Fibroblast of villous mesenchyme (primary cell): Measurements from ENCODE around the gene LILRB3. TPM values are rescaled to one million over a fixed set of nuclear protein-coding genes. Genes with fewer than 3 reads are reported as not detected.

Source experiments
- DNase-seq: peaks from one replicate; pipeline ENCODE4 v3.0.0-alpha.2; 2010; ENCODE audit warnings: low read depth
- H3K4me3 ChIP-seq: 2 replicates; pipeline ENCODE4 v1.5.1; 2011; ENCODE audit warnings: low read depth, mild to moderate bottlenecking, low read length
- CTCF ChIP-seq: IDR thresholded peaks from 2 replicates; pipeline ENCODE4 v1.5.1; 2012; ENCODE audit warnings: low read depth, mild to moderate bottlenecking, low read length; ENCODE audit not compliant: insufficient read depth
- total RNA-seq: library from RNA; depleted of rRNA; stranded (reverse); fragments of >200 nt; gene quantifications from 2 replicates; pipeline ENCODE4 v1.2.3, GENCODE V29; 2012

Gene LILRB3
- total RNA-seq, 1 donor, result not detected

GRCh38 chr19:54256250-54257115 is 33.7 kb upstream of the LILRB3 start:
- DNase-seq, result no peak
- TF ChIP-seq CTCF, result no peak
- no peak overlapping the region for H3K4me3 ChIP-seq

GRCh38 chr19:54255105-54255775 is 32.4 kb upstream of the LILRB3 start:
- TF ChIP-seq CTCF, result no peak
- H3K4me3 ChIP-seq, result no peak overlapping the region
- no peak for DNase-seq

GRCh38 chr19:54254195-54254906 is 31.5 kb upstream of the LILRB3 start:
- no peak overlapping the region for H3K4me3 ChIP-seq
- DNase-seq, result no peak
- no peak for TF ChIP-seq CTCF

- DNase-seq, result no peak
- TF ChIP-seq CTCF, result no peak
Measured at GRCh38 chr19:54253331-54254194, 30.8 kb upstream of the LILRB3 start.

GRCh38 chr19:54252845-54253244 is 30.0 kb upstream of the LILRB3 start:
- TF ChIP-seq CTCF, result no peak
- H3K4me3 ChIP-seq, result no peak overlapping the region
- no peak for DNase-seq

More at GRCh38 chr19:54253331-54254194, 30.8 kb upstream of the LILRB3 start:
- H3K4me3 ChIP-seq, result no peak overlapping the region

- TF ChIP-seq CTCF, result no peak
- no peak for DNase-seq
- no peak overlapping the region for H3K4me3 ChIP-seq
Measured at GRCh38 chr19:54252243-54252642, 29.4 kb upstream of the LILRB3 start.
